Activated CD4-positive, alpha-beta T cell treated with anti-CD3 and anti-CD28 coated beads, Interleukin-2, amount 10 ng/mL, durations not matched to agents 24 days and 14 days (primary cell): ENCODE data around the gene PGS1. TPM values are rescaled to one million over a fixed set of nuclear protein-coding genes. Genes with fewer than 3 reads are reported as not detected.

Experiments used
- DNase-seq: peaks from one replicate; pipeline ENCODE4 v3.0.0; 2022
- H3K27ac Mint-ChIP-seq: one replicate; pipeline ENCODE4 v1.8.0; 2022; ENCODE audit warnings: mild to moderate bottlenecking, mixed read lengths
- H3K27me3 Mint-ChIP-seq: one replicate; pipeline ENCODE4 v1.8.0; 2022; ENCODE audit warnings: mixed read lengths
- H3K36me3 Mint-ChIP-seq: one replicate; pipeline ENCODE4 v1.8.0; 2022; ENCODE audit warnings: low read depth, mild to moderate bottlenecking, mixed read lengths
- H3K4me1 Mint-ChIP-seq: one replicate; pipeline ENCODE4 v1.8.0; 2021; ENCODE audit warnings: mixed read lengths
- H3K4me3 Mint-ChIP-seq: one replicate; pipeline ENCODE4 v1.8.0; 2022; ENCODE audit warnings: mild to moderate bottlenecking, moderate library complexity, mixed read lengths
- H3K9me3 Mint-ChIP-seq: one replicate; pipeline ENCODE4 v1.8.0; 2021; ENCODE audit warnings: mixed read lengths
- intact Hi-C: fragments of 100-400 bp; cut with micrococcal nuclease; formaldehyde crosslinking; loops from one replicate; pipeline ENCODE4 v1.15.1; 2023
- total RNA-seq: library from RNA; stranded (reverse); gene quantifications from 2 replicates; pipeline ENCODE4 v1.2.3, GENCODE V29; 2022

The PGS1 gene
- total RNA-seq, 1 donor from 2014 or later, result 67.8 TPM

GRCh38 chr17:78421534-78422266, 43.3 kb downstream of the PGS1 start:
- peak; percentile 93 for DNase-seq
- intact Hi-C loops, result loop anchor here (1.0 to 5.0 kb wide), 3 partner anchors 61 to 169 kb away; partner anchors contain the start of gene SOCS3
- H3K9me3 Mint-ChIP-seq, result no peaks in the 10 kb centered on the region
- peaks cover 56% of the 10 kb centered on the region for H3K36me3 Mint-ChIP-seq
- H3K27ac Mint-ChIP-seq, result peak overlapping the region; percentile 77
- H3K4me1 Mint-ChIP-seq, result peaks cover 40% of the 10 kb centered on the region
- H3K4me3 Mint-ChIP-seq, result no peak overlapping the region
- no peaks in the 10 kb centered on the region for H3K27me3 Mint-ChIP-seq

DNA sequence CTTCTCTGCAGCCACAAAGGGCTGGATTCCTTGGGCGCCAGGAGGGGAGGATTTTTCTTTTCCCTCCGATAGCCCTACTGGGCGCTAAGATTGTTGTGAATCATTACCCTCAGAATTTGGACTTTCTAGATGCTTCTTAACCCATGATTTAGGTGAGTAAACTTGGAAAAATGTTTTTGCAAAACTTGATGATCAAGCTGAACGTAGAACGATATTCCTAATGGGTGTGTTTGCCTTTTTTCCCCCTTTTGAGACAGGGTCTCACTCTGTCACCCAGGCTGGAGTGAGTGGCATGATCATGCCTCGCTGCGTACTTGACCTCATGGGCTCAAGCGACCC, 43.8 kb downstream of the PGS1 start:
- peaks cover 55% of the 10 kb centered on the region for H3K36me3 Mint-ChIP-seq
- peak overlapping the region; percentile 77 for H3K27ac Mint-ChIP-seq
- no peaks in the 10 kb centered on the region for H3K27me3 Mint-ChIP-seq
- intact Hi-C loops, result loop anchor here (1.0 to 5.0 kb wide), 3 partner anchors 62 to 170 kb away; partner anchors contain the start of gene SOCS3
- DNase-seq, result no peak
- no peak overlapping the region for H3K4me3 Mint-ChIP-seq
- no peaks in the 10 kb centered on the region for H3K9me3 Mint-ChIP-seq
- peaks cover 36% of the 10 kb centered on the region for H3K4me1 Mint-ChIP-seq

GRCh38 chr17:78422872-78423588, 44.6 kb downstream of the PGS1 start:
- DNase-seq, result no peak
- no peaks in the 10 kb centered on the region for H3K27me3 Mint-ChIP-seq
- peaks cover 31% of the 10 kb centered on the region for H3K4me1 Mint-ChIP-seq
- no peaks in the 10 kb centered on the region for H3K9me3 Mint-ChIP-seq
- H3K4me3 Mint-ChIP-seq, result no peak overlapping the region
- H3K27ac Mint-ChIP-seq, result no peak overlapping the region
- intact Hi-C loops, result loop anchor here (1.0 to 5.0 kb wide), 3 partner anchors 63 to 171 kb away; partner anchors contain the start of gene SOCS3
- H3K36me3 Mint-ChIP-seq, result peaks cover 54% of the 10 kb centered on the region

DNA sequence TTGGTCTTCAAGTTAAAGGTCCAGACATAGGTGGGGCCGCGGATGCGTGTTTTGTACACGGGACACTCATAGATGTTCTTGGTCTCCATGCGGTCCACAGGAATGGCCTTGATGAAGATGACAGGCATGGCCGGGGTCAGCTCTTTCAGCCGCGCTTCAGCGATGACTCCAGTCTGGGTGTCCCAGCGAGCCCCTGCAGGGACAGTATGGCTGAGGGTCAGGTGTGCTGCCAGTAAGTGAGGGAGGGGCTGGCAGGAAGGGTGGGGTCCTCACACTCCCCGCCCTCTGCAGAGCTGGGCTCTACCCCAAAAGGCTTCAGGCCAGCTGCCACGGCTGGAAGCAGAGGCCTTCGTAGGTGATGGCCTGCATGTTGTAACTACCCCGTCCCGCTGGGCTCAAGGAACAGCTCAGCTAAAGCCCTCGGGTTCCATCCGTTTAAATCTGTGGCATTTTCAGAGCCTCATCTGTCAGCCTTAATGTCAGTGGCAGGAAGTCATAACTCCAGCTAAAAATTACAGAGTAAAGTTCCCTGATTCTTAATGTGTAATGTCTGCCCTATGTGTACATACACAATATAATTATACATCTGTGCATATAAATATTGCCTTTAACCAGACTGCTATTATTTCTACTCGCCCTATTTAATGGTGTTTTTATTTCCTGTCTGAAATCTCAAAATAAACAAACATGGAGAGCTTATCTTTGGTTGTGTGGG, 45.7 kb downstream of the PGS1 start:
- Mint-ChIP-seq H3K4me1 (peaks cover 29% of the 10 kb centered on the region), H3K9me3 (no peaks in the 10 kb centered on the region), H3K36me3 (peaks cover 55% of the 10 kb centered on the region), H3K27ac (no peak overlapping the region), H3K4me3 (no peak overlapping the region), H3K27me3 (no peaks in the 10 kb centered on the region)
- intact Hi-C loops, result loop anchor here (5.0 kb wide), 1 partner anchor 172 kb away; no protein-coding TSS in a partner anchor
- no peak for DNase-seq

DNA sequence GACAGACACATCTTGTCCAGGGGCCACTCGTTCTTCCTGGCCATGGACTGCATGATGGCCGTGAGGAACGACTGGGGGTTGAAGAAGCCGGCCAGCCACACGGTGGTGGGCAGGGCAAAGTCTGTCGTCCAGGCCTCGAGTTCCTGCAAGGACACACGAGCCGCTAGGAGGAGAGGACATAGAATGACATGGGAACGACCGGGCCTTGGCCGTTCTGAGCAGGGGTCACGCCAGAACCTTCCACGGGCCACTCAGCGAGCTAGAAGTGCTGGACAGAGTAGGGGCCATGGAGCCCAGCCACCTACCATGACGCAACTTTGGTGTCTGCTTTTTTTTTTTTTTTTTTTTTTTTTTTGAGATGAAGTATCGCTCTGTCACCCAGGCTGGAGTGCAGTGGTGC, 47.0 kb downstream of the PGS1 start:
- peaks cover 19% of the 10 kb centered on the region for H3K4me1 Mint-ChIP-seq
- H3K36me3 Mint-ChIP-seq, result peaks cover 56% of the 10 kb centered on the region
- intact Hi-C loops, result no loop called here

DNA sequence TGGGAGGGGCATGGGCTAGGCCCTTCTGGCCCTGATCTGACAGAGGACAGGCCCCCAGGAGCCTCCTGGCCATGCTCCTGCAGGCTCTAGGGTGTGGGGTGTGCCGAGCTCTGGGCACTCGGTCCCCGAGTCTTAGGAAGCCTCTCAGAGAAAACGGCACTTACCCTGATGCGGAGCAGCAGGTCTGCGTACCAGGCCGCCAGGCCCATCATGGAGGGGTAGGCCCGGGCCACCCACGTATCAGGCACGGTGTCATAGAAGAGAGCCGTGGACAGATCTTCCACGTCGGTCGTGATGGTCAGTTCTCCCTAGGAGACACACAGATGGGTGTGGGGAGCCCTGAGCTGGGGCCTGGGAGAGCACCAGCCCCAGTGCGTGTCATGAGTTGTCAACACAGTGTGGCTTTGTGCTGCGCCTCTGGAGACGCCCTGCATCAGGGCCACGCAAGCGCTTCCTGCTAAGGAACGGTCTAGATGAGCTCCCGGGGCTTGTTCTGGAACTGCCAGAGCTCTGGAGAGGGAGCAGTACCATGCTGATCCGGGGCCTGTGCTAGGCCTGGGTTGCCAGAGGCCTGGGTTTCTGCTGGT, 47.9 kb downstream of the PGS1 start:
- H3K27ac Mint-ChIP-seq, result no peak overlapping the region
- H3K36me3 Mint-ChIP-seq, result peaks cover 50% of the 10 kb centered on the region
- H3K9me3 Mint-ChIP-seq, result no peaks in the 10 kb centered on the region
- H3K27me3 Mint-ChIP-seq, result no peaks in the 10 kb centered on the region
- no peak overlapping the region for H3K4me3 Mint-ChIP-seq
- H3K4me1 Mint-ChIP-seq, result peaks cover 11% of the 10 kb centered on the region
- intact Hi-C loops, result no loop called here
- no peak for DNase-seq

More for the DNA sequence above, 47.0 kb downstream of the PGS1 start:
- no peak overlapping the region for H3K4me3 Mint-ChIP-seq
- H3K9me3 Mint-ChIP-seq, result no peaks in the 10 kb centered on the region
- no peak overlapping the region for H3K27ac Mint-ChIP-seq
- no peak for DNase-seq
- no peaks in the 10 kb centered on the region for H3K27me3 Mint-ChIP-seq

GRCh38 chr17:78427140-78427539, 48.7 kb downstream of the PGS1 start:
- no peak overlapping the region for H3K4me3 Mint-ChIP-seq
- H3K36me3 Mint-ChIP-seq, result peaks cover 45% of the 10 kb centered on the region
- no peaks in the 10 kb centered on the region for H3K27me3 Mint-ChIP-seq
- DNase-seq, result no peak
- peaks cover 3% of the 10 kb centered on the region for H3K4me1 Mint-ChIP-seq
- no peaks in the 10 kb centered on the region for H3K9me3 Mint-ChIP-seq
- no peak overlapping the region for H3K27ac Mint-ChIP-seq
- intact Hi-C loops, result no loop called here

- no peaks in the 10 kb centered on the region for H3K9me3 Mint-ChIP-seq
- no peak overlapping the region for H3K27ac Mint-ChIP-seq
- DNase-seq, result no peak
- H3K4me1 Mint-ChIP-seq, result peaks cover 1% of the 10 kb centered on the region
- peaks cover 39% of the 10 kb centered on the region for H3K36me3 Mint-ChIP-seq
- intact Hi-C loops, result no loop called here
- H3K4me3 Mint-ChIP-seq, result no peak overlapping the region
- no peaks in the 10 kb centered on the region for H3K27me3 Mint-ChIP-seq
Measured at GRCh38 chr17:78428025-78428575, 49.7 kb downstream of the PGS1 start.

- H3K36me3 Mint-ChIP-seq, result peaks cover 31% of the 10 kb centered on the region
- H3K27me3 Mint-ChIP-seq, result no peaks in the 10 kb centered on the region
- no peak overlapping the region for H3K4me3 Mint-ChIP-seq
- H3K27ac Mint-ChIP-seq, result no peak overlapping the region
- intact Hi-C loops, result no loop called here
- DNase-seq, result no peak
- no peaks in the 10 kb centered on the region for H3K4me1 Mint-ChIP-seq
- H3K9me3 Mint-ChIP-seq, result no peaks in the 10 kb centered on the region
Measured at GRCh38 chr17:78428836-78429617, 50.6 kb downstream of the PGS1 start.

DNA sequence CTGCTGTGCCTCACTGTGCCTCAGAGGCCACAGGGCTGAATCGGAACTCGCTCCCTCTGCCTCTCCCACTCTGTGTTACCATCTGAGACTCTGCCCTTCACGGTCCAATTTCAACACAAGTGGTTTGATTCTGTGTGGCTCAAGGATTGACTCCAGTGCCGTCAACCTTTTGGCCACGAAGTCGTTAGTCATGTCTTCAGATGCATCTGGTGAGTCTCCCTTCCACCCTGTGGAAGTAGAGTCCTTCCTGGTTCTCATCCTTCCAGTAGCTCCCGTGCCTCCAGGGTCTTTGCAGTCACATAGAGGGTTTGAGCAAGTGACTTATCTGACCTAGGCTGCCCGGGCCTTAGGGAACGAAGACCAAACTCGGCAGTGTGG, 51.2 kb downstream of the PGS1 start:
- intact Hi-C loops, result no loop called here
- no peaks in the 10 kb centered on the region for H3K27me3 Mint-ChIP-seq
- peaks cover 28% of the 10 kb centered on the region for H3K36me3 Mint-ChIP-seq
- no peaks in the 10 kb centered on the region for H3K9me3 Mint-ChIP-seq
- no peak overlapping the region for H3K27ac Mint-ChIP-seq
- peak; percentile 54 for DNase-seq
- no peaks in the 10 kb centered on the region for H3K4me1 Mint-ChIP-seq
- no peak overlapping the region for H3K4me3 Mint-ChIP-seq

GRCh38 chr17:78430892-78431691, 52.6 kb downstream of the PGS1 start:
- H3K36me3 Mint-ChIP-seq, result peaks cover 20% of the 10 kb centered on the region
- H3K4me1 Mint-ChIP-seq, result no peaks in the 10 kb centered on the region
- H3K4me3 Mint-ChIP-seq, result no peak overlapping the region
- no peaks in the 10 kb centered on the region for H3K27me3 Mint-ChIP-seq
- no peak for DNase-seq
- H3K9me3 Mint-ChIP-seq, result no peaks in the 10 kb centered on the region
- intact Hi-C loops, result no loop called here
- H3K27ac Mint-ChIP-seq, result no peak overlapping the region

DNA sequence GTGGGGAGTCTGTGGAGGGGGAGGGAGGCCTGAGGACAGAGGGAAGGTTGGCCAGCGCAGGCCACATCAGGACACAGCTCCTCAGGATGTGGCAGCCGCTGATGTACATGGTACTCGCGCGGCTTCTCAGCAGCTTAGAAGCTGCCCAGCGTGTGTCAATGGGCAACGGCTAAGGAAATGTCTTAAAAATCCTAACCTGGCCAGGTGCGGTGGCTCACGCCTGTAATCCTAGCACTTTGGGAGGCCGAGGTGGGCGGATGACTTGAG, 53.2 kb downstream of the PGS1 start:
- Mint-ChIP-seq H3K4me3 (no peak overlapping the region), H3K9me3 (no peaks in the 10 kb centered on the region), H3K36me3 (peaks cover 20% of the 10 kb centered on the region), H3K27ac (no peak overlapping the region), H3K4me1 (no peaks in the 10 kb centered on the region), H3K27me3 (no peaks in the 10 kb centered on the region)
- DNase-seq, result no peak
- intact Hi-C loops, result no loop called here
